NOMO-1 treated with DMSO at 0.1 percent for 48 hours (cell line): ENCODE results near the gene TBC1D3K.
"Not testable (repeated sequence)": the region's sequence is repeated elsewhere in the genome, so short reads cannot be mapped to it uniquely, and the experiment has no call there.

Experiments used
- DNase-seq: peaks from one replicate; lab custom pipeline; 2025; ENCODE audit not compliant: unreplicated experiment; lab: John Stamatoyannopoulos, UW

TBC1D3K gene

DNA sequence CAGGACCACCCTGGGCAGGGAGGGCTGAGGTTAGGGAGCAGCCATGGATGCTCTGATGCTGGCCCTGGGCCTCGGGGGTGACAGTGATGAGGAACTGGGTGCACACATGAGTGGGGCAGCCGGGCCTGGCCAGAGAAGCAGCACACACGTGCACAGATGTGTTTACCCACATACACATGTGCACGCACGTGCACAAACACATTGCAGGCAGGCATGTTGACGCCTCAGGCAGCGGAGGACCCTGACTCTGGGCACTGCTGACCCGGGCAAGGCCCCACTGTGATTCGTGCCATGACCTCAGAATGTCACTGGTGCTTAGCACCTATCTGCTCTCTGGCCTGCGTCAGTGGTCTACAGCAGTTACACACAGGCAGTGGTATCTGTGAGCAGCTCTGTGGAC is at the start of gene TBC1D3K:
TBC1D3K (plus strand) TSS at position 301 of the 400 bp plus-strand sequence. CDS start 1,585 bp downstream, outside the sequence.
- not testable (repeated sequence) for DNase-seq

DNA sequence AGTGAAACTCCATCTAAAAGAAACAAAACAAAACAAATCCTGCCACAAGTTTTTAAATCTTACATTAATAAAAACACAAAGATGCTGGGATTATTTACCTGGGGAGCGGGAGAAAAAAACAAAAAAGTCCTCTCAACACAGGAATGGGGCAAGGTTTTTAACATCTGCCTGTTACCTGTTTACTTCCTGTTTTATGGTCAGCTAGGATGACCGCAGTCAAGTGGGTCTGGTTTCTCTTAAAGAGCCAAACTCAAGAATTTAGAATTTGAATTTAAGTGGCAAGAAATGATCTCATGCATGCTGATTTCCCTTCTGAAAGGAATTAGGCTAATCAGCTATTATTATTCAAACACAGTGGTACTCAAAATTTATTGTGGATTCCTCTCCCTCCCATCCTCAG is 39.7 kb upstream of the TBC1D3K start:
- DNase-seq = peak; percentile 47

DNA sequence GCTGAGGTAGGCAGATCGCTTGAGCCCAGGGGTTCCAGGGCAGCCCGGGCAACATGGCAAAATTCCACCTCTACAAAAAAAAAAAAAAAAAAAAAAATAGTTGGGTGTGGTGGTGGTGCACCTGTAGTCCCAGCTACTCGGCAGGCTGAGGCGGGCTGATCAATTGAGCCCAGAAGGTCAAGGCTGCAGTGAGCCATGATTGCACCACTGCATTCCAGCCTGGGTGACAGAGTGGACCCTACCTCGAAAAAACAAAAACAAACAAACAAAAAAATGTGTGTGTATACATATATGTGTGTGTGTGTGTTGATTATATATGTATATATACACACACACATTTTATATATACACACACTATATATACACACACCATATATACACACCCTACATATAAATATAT is 39.1 kb upstream of the TBC1D3K start:
- DNase-seq = no peak

DNA sequence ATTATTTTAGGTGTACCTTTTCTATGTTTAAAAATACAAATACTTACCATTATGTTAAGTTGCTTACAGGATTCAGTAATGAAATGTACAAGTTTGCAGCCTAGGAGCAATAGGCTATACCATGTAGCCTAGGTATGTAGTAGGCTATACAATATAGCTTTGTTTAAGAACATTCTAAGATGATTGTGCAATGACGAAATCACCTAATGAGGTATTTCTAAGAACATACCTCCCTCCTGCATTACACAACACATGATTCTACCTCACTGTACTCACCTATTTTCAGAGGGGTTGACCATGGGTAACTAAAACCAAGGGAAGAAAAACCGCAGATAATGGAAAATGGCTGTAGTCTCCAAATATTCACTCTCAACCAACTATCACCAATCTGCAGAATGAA is 35.3 kb upstream of the TBC1D3K start:
- DNase-seq = no peak

DNA sequence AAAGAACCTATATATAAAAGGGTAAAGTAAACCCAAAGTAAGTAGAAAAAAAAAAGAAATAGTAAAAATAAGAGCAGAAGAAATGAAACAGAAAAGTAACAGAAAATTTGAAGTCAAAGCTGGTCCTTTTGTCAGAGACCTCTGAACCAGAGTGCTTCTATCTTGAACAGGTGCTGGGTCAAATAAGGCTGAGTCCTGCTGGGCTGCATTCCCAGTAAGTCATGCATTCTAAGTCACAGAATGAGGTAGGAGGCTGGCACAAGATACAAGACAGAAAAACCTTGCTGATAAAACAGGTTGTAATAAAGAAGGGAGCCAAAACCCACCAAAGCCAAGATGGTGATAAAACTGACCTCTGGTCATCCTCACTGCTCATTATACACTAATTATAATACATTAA is 27.3 kb upstream of the TBC1D3K start:
- not testable (repeated sequence) for DNase-seq
